Astrocyte of the cerebellum (primary cell): ENCODE data around the gene HIVEP3.
A peak's percentile ranks its signal among the peaks of the same experiment; 100 is the strongest.

Source experiments
- DNase-seq: peaks from one replicate; pipeline ENCODE4 v3.0.0-alpha.2; 2011; ENCODE audit warnings: low read depth
- H3K4me3 ChIP-seq: 2 replicates; pipeline ENCODE4 v1.5.1; 2011; ENCODE audit warnings: mild to moderate bottlenecking, low read depth, low read length, moderate library complexity
- in situ Hi-C: cut with HindIII; loops from 2 replicates; pipeline ENCODE4 v1.10.0; 2017; ENCODE audit warnings: low sequenced_read_pairs
- TF ChIP-seq, protein P1 (sequence below): IDR thresholded peaks from 2 replicates; pipeline ENCODE4 v1.5.1; 2012; ENCODE audit warnings: low read length, low read depth, moderate library complexity, mild to moderate bottlenecking; ENCODE audit errors: missing control alignments

Gene HIVEP3

DNA sequence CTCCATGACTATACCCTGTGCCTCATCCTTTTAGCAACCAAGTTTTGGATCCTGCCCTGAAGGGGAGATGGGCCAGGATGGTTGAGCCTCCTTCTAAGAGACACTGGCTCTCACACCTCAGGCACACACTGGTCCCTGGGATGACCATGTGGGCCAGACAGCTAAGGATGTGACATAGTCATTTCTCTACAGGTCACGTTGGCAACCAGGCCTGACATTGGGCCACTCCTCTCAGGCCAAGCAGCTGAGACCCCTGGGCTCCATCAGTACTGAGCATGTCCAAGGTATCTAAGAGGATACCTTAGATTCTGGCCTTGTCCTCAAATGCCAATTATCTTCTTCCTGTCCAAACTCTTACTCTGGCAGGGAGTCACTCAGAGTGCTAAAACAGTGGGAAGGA is 238.7 kb downstream of the HIVEP3 start:
- H3K4me3 ChIP-seq, result no peak overlapping the region
- no peak for DNase-seq
- TF ChIP-seq, protein P1, sequence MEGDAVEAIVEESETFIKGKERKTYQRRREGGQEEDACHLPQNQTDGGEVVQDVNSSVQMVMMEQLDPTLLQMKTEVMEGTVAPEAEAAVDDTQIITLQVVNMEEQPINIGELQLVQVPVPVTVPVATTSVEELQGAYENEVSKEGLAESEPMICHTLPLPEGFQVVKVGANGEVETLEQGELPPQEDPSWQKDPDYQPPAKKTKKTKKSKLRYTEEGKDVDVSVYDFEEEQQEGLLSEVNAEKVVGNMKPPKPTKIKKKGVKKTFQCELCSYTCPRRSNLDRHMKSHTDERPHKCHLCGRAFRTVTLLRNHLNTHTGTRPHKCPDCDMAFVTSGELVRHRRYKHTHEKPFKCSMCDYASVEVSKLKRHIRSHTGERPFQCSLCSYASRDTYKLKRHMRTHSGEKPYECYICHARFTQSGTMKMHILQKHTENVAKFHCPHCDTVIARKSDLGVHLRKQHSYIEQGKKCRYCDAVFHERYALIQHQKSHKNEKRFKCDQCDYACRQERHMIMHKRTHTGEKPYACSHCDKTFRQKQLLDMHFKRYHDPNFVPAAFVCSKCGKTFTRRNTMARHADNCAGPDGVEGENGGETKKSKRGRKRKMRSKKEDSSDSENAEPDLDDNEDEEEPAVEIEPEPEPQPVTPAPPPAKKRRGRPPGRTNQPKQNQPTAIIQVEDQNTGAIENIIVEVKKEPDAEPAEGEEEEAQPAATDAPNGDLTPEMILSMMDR, result no peak
- in situ Hi-C loops, result no loop called here

DNA sequence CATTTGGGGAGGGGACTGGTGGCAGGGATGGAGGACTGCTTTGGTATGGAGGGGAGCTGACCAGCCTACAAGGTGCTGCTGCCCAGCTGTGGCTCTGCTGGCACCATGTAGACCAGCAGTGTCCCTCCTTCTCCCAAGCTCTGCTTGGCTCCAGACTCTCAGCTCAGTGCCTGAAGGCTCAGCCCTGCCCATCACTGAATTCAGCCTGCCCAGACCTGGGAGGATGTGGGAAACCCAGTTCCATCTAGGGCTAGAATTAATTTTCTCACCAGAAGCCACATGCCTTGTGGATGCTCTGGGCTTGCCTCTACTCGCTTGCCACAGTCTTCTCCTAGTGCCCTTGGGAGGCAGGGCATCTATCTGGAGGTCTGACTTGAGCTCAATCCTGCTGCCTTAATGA is 239.2 kb downstream of the HIVEP3 start:
- in situ Hi-C loops, result no loop called here
- H3K4me3 ChIP-seq, result no peak overlapping the region
- no peak for DNase-seq
- TF ChIP-seq, protein P1, result no peak

DNA sequence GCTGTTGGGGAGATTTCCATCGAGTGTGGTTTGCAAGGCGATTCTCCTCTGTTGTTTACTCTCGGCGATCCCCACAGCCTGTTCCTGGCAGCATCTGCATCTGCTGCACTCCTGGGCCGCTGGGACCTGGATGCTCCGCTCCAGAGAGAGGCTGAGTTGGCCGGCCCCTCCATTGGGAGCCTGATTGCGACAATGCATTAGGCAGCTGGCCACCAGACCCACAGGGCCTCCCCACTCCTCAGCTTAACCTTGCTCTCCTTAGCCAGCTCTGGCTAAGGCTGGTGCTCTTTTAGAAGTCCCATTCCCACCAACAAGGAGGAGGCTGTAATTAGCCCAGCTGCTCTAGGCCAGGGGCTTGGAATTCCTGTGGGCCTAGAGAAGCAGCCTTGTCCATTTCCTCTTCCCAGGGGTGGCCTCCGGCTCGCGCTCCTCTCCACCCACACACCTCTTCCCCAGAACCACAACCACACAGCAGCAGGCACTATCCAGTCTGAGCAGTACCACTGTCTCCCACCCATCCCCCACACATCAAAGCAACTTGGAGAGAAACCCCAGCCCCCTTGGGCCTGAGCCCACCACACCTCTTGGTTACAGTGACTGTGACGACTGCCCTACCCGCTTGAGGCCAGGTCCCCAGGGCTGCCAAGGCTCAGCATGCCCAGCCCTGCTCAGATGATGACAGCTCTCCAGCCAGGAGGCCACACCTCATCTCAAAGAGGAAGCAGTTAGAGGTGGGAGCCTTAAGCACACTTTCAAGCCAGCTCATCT is 240.4 kb downstream of the HIVEP3 start:
- H3K4me3 ChIP-seq, result no peak overlapping the region
- in situ Hi-C loops, result no loop called here

DNA sequence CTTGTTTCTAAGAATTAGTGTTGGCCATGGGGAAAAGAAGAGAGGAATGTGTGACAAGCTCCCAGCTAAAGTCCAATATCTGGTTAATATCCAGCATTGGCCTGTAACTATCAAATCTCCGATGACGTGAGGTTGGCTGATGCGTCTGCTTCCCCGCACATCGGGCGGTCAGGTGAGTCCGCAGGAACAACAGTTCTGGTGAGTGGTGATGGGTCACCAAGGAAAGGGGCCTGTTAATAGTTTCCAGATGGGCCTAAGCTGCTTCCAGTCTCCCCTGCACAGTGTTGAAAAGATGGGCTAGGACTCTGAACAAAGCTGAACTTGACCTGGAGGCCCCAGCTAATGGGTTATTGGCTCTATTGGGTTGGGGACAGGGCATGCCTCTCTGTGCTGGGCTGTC is 241.1 kb downstream of the HIVEP3 start:
- in situ Hi-C loops, result no loop called here
- no peak for DNase-seq
- no peak overlapping the region for H3K4me3 ChIP-seq
- TF ChIP-seq, protein P1, result no peak

More for the DNA sequence above, 240.4 kb downstream of the HIVEP3 start:
- peak; percentile 76 for DNase-seq
- TF ChIP-seq, protein P1, result no peak

DNA sequence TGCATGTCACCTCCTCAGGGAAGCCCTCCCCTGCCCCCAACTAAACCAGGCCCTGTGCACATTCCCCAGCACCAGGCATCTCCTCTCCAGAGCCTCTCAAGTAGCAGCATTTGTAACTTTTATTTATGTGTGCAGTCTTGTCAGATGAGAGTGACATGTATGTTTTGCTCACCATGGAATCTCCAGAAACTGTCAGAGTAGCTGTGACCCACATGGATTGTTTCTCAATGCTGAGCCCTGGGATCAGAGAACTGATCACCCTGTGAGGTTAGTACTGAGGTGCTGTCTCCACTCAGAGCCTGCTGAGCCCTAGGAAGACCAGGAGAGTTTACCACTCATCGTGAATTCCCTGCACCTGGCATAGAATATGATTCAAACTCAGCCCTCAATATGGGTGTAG is 243.3 kb downstream of the HIVEP3 start:
- DNase-seq, result no peak
- no peak overlapping the region for H3K4me3 ChIP-seq
- in situ Hi-C loops, result no loop called here
- TF ChIP-seq, protein P1, result no peak

DNA sequence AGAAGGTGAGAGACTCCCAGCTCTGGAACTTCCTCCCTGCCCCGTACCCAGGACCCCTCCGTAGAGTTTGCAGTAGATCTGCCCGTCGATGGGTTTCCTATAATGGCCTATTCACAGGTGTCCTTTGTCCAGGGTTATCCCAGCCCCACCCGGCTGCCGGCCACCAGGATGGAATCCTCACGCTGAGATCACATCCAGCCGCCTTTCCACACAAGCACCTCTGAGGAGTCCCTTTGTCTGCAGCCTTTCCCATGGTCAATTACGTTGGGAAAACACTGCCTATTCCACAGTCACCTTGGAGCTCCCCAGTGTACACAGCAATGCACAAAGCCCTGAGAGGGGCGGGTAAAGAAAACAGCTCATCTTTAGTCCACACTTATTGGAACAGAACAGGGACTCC is 244.2 kb downstream of the HIVEP3 start:
- in situ Hi-C loops, result no loop called here
- H3K4me3 ChIP-seq, result no peak overlapping the region
- no peak for DNase-seq
- TF ChIP-seq, protein P1, result no peak

DNA sequence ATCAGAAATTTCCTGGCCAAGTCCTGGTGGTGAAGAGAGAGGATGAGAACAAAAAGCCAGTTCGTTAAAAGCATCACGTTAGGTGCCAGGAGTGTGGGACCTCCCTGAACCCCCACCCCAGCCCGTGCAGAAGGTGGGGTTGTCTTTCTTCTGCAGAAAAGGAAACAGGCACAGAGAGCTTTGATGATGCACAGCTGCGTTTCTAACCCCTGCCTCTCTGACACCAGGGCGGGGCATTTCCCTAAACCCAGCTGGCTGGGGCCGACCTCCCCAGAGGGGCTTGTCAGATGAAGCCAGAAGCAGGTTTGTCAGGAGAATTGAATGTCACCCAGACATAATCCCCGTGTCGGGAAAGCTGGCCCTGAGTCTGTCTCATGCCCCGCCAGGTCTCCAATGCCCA is 244.9 kb downstream of the HIVEP3 start:
- DNase-seq, result no peak
- in situ Hi-C loops, result no loop called here
- TF ChIP-seq, protein P1, result no peak
- H3K4me3 ChIP-seq, result no peak overlapping the region
